Fibroblast of lung (primary cell): ENCODE data around the gene N4BP3.

Experiments
- CTCF ChIP-seq, 2 donors: IDR thresholded peaks in 1 of 2; conservative IDR thresholded peaks in 1 of 2; 1 replicate in 1 of 2; 2 replicates in 1 of 2; pipeline ENCODE4 v1.5.1; 2011 to 2012; ENCODE audit warnings: low read length in 2 of 2, control low read depth in 1 of 2, inconsistent platforms in 1 of 2, low read depth in 1 of 2, mild to moderate bottlenecking in 1 of 2
- EZH2 ChIP-seq: IDR thresholded peaks from 2 replicates; pipeline ENCODE4 v1.5.1; 2012; ENCODE audit warnings: low read length, control low read depth, mild to moderate bottlenecking; ENCODE audit errors: missing control alignments

GRCh38 chr5:178080056-178080455 is 33.3 kb upstream of the N4BP3 start:
- TF ChIP-seq CTCF (conservative IDR thresholded peaks at IDR 0.05 in 1 of 2, IDR thresholded peaks at IDR 0.05 in 1 of 2; ENCODE audit: low read depth in 1 of 2, low read length in 2 of 2) (no peak), EZH2 (no peak)
